HepG2 (cell line): Measurements from ENCODE around the gene TGM2. TPM values are rescaled to one million over a fixed set of nuclear protein-coding genes. Genes with fewer than 3 reads are reported as not detected.

Source experiments
- ATAC-seq: fragments of 200-7000 bp; cut with Tn5 transposase; 3 replicates; pipeline ENCODE4 v1.9.1; 2020; ENCODE audit warnings: mild to moderate bottlenecking, moderate library complexity
- BruUV-seq: library from RNA; stranded (reverse); fragments of 400-500 nt; replicated peaks from 2 replicates; lab custom pipeline; 2021; lab: Mats Ljungman, UMichigan
- CTCF ChIA-PET: fragments of 300-600 bp; formaldehyde crosslinking; extraction: SDS; loops from one replicate; lab custom pipeline; 2021; ENCODE audit warnings: low total read pairs, inconsistent platforms, low intra/inter-chr PET ratio; lab: Yijun Ruan, JAX
- POLR2A ChIA-PET: fragments of 350-600 bp; sonication (Branson Sonifier 250); formaldehyde crosslinking; loops from one replicate; lab custom pipeline; 2020; ENCODE audit warnings: antibody characterized with exemption, inconsistent platforms; lab: Yijun Ruan, JAX
- DNase-seq: peaks from one replicate; pipeline ENCODE4 v3.0.0-alpha.2; 2015; ENCODE audit warnings: low spot score
- FAIRE-seq: peaks from 3 replicates; lab custom pipeline; 2011; peaks lifted over from hg19 to GRCh38; lab: Jason Lieb, UNC
- H2AFZ ChIP-seq: one replicate; pipeline ENCODE4 v1.6.1; 2011; ENCODE audit warnings: low read length, inconsistent platforms
- H3K27ac ChIP-seq: fragments of 300-600 bp; 3 replicates; pipeline ENCODE4 v1.8.0; 2011; ENCODE audit warnings: mixed run types, mild to moderate bottlenecking, mixed read lengths, low read length, inconsistent platforms; ENCODE audit not compliant: insufficient read depth; ENCODE audit errors: extremely low read length
- H3K27me3 ChIP-seq, 2 experiments: fragments of 200-600 bp in 1 of 2; 2 replicates in 1 of 2; 3 replicates in 1 of 2; pipeline versions ENCODE4 v1.6.0 to v1.8.0; 2011; ENCODE audit warnings: low read length in 2 of 2, mild to moderate bottlenecking in 2 of 2, moderate library complexity in 2 of 2, inconsistent platforms in 1 of 2; ENCODE audit not compliant: insufficient read depth in 2 of 2, control insufficient read depth in 1 of 2
- H3K36me3 ChIP-seq, 2 experiments: fragments of 200-600 bp in 1 of 2; replicated peaks in 1 of 2; 2 replicates in 1 of 2; 3 replicates in 1 of 2; pipeline versions ENCODE4 v1.5.1 to v1.8.0; 2011; ENCODE audit warnings: low read length in 2 of 2, inconsistent platforms in 1 of 2; ENCODE audit not compliant: insufficient read depth in 2 of 2, control insufficient read depth in 1 of 2
- H3K4me1 ChIP-seq: 2 replicates; pipeline ENCODE4 v1.5.1; 2012; ENCODE audit warnings: low read length, inconsistent platforms; ENCODE audit not compliant: insufficient read depth
- H3K4me2 ChIP-seq: 2 replicates; pipeline ENCODE4 v1.6.0; 2011; ENCODE audit warnings: low read depth, low read length, inconsistent platforms
- H3K4me3 ChIP-seq, 3 experiments: fragments of 200-600 bp in 1 of 3; sonication (generic), shearing (Covaris generic) in 1 of 3; replicated peaks in 1 of 3; 2 replicates each; pipeline ENCODE4 v1.5.1; 2011 to 2016; ENCODE audit warnings: low read length in 3 of 3, inconsistent platforms in 2 of 3, low read depth in 2 of 3, mild to moderate bottlenecking in 2 of 3, control low read depth in 1 of 3, mixed read lengths in 1 of 3; ENCODE audit not compliant: insufficient read depth in 1 of 3
- H3K79me2 ChIP-seq: one replicate; pipeline ENCODE4 v1.6.1; 2011; ENCODE audit warnings: low read length, inconsistent platforms; ENCODE audit not compliant: insufficient read depth
- H3K9ac ChIP-seq: 2 replicates; pipeline ENCODE4 v1.6.0; 2011; ENCODE audit warnings: mild to moderate bottlenecking, low read depth, low read length, inconsistent platforms; ENCODE audit not compliant: insufficient read depth
- H3K9me3 ChIP-seq: 2 replicates; pipeline ENCODE4 v1.5.1; 2012; ENCODE audit warnings: mild to moderate bottlenecking, low read length
- H4K20me1 ChIP-seq: 2 replicates; pipeline ENCODE4 v1.6.0; 2011; ENCODE audit warnings: inconsistent platforms, mild to moderate bottlenecking, low read length, moderate library complexity; ENCODE audit not compliant: insufficient read depth
- ATF7 ChIP-seq, 2 experiments: fragments of 450-650 bp in 1 of 2; sonication (generic) in 1 of 2; formaldehyde crosslinking in 1 of 2; IDR thresholded peaks; 2 replicates each; pipeline versions ENCODE4 v1.4.0 to v1.6.1; 2016 to 2020; ENCODE audit warnings: antibody characterized with exemption in 1 of 2, mild to moderate bottlenecking in 1 of 2, missing genetic modification reagents in 1 of 2
- CSRNP1 ChIP-seq: sonication (generic); formaldehyde crosslinking; IDR thresholded peaks from 2 replicates; pipeline ENCODE4 v1.8.1; 2023; ENCODE audit warnings: mild to moderate bottlenecking, missing genetic modification reagents
- EHMT2 ChIP-seq: fragments of 200-600 bp; sonication (generic); IDR thresholded peaks from 2 replicates; pipeline ENCODE4 v1.7.0; 2017; ENCODE audit warnings: antibody characterized with exemption, low read depth, low read length, borderline replicate concordance
- HOMEZ ChIP-seq: IDR thresholded peaks from 2 replicates; pipeline ENCODE4 v1.6.1; 2016; ENCODE audit warnings: low read depth
- IRF1 ChIP-seq: sonication (generic); formaldehyde crosslinking; IDR thresholded peaks from 2 replicates; pipeline ENCODE4 v1.4.0; 2020; ENCODE audit warnings: low read depth, mild to moderate bottlenecking, missing genetic modification reagents
- ISL2 ChIP-seq: sonication (generic); formaldehyde crosslinking; IDR thresholded peaks from 2 replicates; pipeline ENCODE4 v1.5.0; 2020; ENCODE audit warnings: missing genetic modification reagents
- NFYC ChIP-seq: IDR thresholded peaks from 2 replicates; pipeline ENCODE4 v1.6.1; 2016; ENCODE audit warnings: missing genetic modification reagents, missing compliant biosample characterization
- RBFOX2 ChIP-seq: fragments of 200-400 bp; formaldehyde crosslinking; IDR thresholded peaks from 2 replicates; pipeline ENCODE4 v1.6.1; 2017; ENCODE audit warnings: low read depth, mild to moderate bottlenecking, low read length
- SKIL ChIP-seq: sonication (generic); formaldehyde crosslinking; IDR thresholded peaks from 2 replicates; pipeline ENCODE4 v1.8.0; 2022; ENCODE audit warnings: missing genetic modification reagents, mild to moderate bottlenecking, moderate library complexity, borderline replicate concordance
- SP140L ChIP-seq: sonication (generic); formaldehyde crosslinking; IDR thresholded peaks from 2 replicates; pipeline ENCODE4 v1.4.0; 2020; ENCODE audit warnings: missing genetic modification reagents, borderline replicate concordance
- SRSF4 ChIP-seq: fragments of 200-400 bp; formaldehyde crosslinking; IDR thresholded peaks from one replicate; pipeline ENCODE4 v1.6.1; 2018; ENCODE audit warnings: mild to moderate bottlenecking, low read depth, low read length, moderate library complexity; ENCODE audit not compliant: poor library complexity, severe bottlenecking
- ZNF225 ChIP-seq: sonication (generic); formaldehyde crosslinking; IDR thresholded peaks from 2 replicates; pipeline ENCODE4 v1.4.0; 2020; ENCODE audit warnings: mild to moderate bottlenecking, missing genetic modification reagents
- ZNF34 ChIP-seq: sonication (generic); formaldehyde crosslinking; IDR thresholded peaks from 2 replicates; pipeline ENCODE4 v1.4.0; 2020; ENCODE audit warnings: mild to moderate bottlenecking, missing genetic modification reagents, borderline replicate concordance
- ZNF503 ChIP-seq: sonication (generic); formaldehyde crosslinking; IDR thresholded peaks from 2 replicates; pipeline ENCODE4 v1.4.0; 2020; ENCODE audit warnings: missing genetic modification reagents
- ZNF749 ChIP-seq: sonication (generic); formaldehyde crosslinking; IDR thresholded peaks from 2 replicates; pipeline ENCODE4 v1.8.0; 2022; ENCODE audit warnings: mild to moderate bottlenecking, missing genetic modification reagents, moderate library complexity, borderline replicate concordance
- ZNF777 ChIP-seq: sonication (generic); formaldehyde crosslinking; IDR thresholded peaks from 2 replicates; pipeline ENCODE4 v1.4.0; 2020; ENCODE audit warnings: missing genetic modification reagents
- WGBS: methylation state at CpG from one replicate; pipeline ENCODE4 v1.1.6; 2017; ENCODE audit warnings: low lambda C conversion rate; 5-methylcytosine and 5-hydroxymethylcytosine counted together
- in situ Hi-C: cut with HindIII; loops from 2 replicates; pipeline ENCODE4 v1.10.0; 2017; ENCODE audit warnings: low pct_unique_long_range_greater_than_20kb; ENCODE audit not compliant: extremely low pct_ligation_motif_present
- intact Hi-C: fragments of 100-400 bp; cut with micrococcal nuclease; formaldehyde crosslinking; loops from one replicate; pipeline ENCODE4 v1.10.0; 2022; ENCODE audit not compliant: unreplicated experiment
- polyA plus RNA-seq, 8 experiments: library from polyadenylated mRNA; depleted of rRNA in 3 of 8; stranded (reverse) in 7 of 8; unstranded in 1 of 8; fragments of >200 nt; fragmentation: Illumina TruSeq in 4 of 8; extraction: Trizol in 4 of 8; gene quantifications; 2 replicates each; pipeline versions ENCODE4 v1.2.1 to v1.2.3, GENCODE V29; 2011 to 2016; ENCODE audit warnings: low read depth in 4 of 8, missing spikeins in 1 of 8, mixed read lengths in 1 of 8; ENCODE audit not compliant: insufficient read depth in 1 of 8
- total RNA-seq, 5 experiments: library from RNA; depleted of rRNA; stranded (reverse); fragments of >200 nt; fragmentation: Illumina TruSeq; extraction: Trizol; gene quantifications; 2 replicates each; pipeline ENCODE4 v1.2.3, GENCODE V29; 2016; ENCODE audit warnings: low read depth in 1 of 5

Gene TGM2
- total and polyA plus RNA-seq, 2 of the 13 experiments (the other 11 are each of a cell fraction or from before 2014, with no cell fraction given) = 4.2 to 46.4 TPM

GRCh38 chr20:38117205-38117604 is 47.9 kb downstream of the TGM2 start:
- intact Hi-C loops = no loop called here
- TF ChIP-seq RBFOX2 (no peak), ISL2 (CRISPR knock-in tag) (no peak), EHMT2 (no peak), ZNF749 (no peak), ZNF503 (CRISPR knock-in tag) (no peak), SRSF4 (no peak), ZNF777 (CRISPR knock-in tag) (no peak), CSRNP1 (no peak), IRF1 (CRISPR knock-in tag) (no peak), ZNF34 (CRISPR knock-in tag) (no peak), ZNF225 (CRISPR knock-in tag) (no peak), SKIL (CRISPR knock-in tag) (no peak), ATF7 (IDR thresholded peaks at IDR 0.05) (no peak), ATF7 (CRISPR knock-in tag; IDR thresholded peaks at IDR 0.05) (no peak), NFYC (no peak), HOMEZ (CRISPR knock-in tag) (no peak), SP140L (no peak)

More at GRCh38 chr20:38117205-38117604, 47.9 kb downstream of the TGM2 start:
- ATAC-seq (no peak), FAIRE-seq (no peak), DNase-seq (no peak)
- in situ Hi-C loops = no loop called here
- POLR2A ChIA-PET = no interaction called here
- H3K9me3 ChIP-seq = no peaks in the 10 kb centered on the region
- no peak overlapping the region for H2AFZ ChIP-seq
- no peak overlapping the region for H3K9ac ChIP-seq
- H3K4me3 ChIP-seq = no peak overlapping the region
- no peaks in the 10 kb centered on the region for H3K79me2 ChIP-seq
- H3K27me3 ChIP-seq = no peaks in the 10 kb centered on the region
- H3K4me1 ChIP-seq = peaks cover 22% of the 10 kb centered on the region
- no peak overlapping the region for H3K27ac ChIP-seq
- no peak overlapping the region for H3K4me2 ChIP-seq
- BruUV-seq = no TSS peak
- CTCF ChIA-PET = no interaction called here
- H4K20me1 ChIP-seq = no peaks in the 10 kb centered on the region
- WGBS = 63% methylated on average over 2 of the region's 2 CpGs
- no peaks in the 10 kb centered on the region for H3K36me3 ChIP-seq
